CD4-positive, alpha-beta T cell treated with Interferon alpha-2 for 1 hour (primary cell): ENCODE results near the gene TRIML1.
"Not testable (repeated sequence)": the region's sequence is repeated elsewhere in the genome, so short reads cannot be mapped to it uniquely, and the experiment has no call there.

Experiments
- DNase-seq, 2 donors: peaks; one replicate each; pipeline ENCODE4 v3.0.0-alpha.2; 2020 to 2022

The TRIML1 gene

DNA sequence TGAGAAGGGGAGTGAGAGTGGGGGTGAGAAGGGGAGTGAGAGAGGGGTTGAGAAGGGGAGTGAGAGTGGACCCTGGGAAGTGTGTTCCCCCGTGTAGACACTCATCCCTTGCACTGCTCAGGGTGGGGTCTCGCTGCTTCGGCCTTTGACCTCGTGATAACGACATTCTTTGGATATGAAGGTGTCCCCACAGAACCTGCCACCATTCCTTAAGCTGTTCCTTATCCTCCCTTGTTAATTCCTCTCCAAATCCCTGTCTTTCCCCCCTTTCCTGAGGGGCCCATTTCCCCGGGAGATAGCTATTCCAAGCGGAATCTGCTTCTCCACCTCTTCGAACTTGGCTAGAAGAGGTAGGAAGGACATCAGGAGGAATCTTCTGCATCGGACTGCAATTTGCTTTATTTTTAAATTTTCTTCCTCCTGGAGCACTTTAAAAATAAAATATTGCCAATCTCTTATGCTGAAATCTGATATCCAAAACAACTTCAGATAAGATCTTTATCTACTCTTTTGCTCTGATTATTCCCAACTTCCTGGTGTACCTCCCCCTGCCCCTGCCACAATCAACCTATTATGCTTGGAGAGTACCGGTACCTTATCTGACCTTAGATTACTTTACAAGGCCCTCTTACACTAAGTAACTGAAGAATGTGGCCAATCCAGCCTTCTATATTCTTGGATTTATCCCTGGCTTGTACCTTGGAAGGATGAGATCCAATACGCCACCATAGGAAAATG, 15.6 kb downstream of the TRIML1 start:
- DNase-seq, result no peak

DNA sequence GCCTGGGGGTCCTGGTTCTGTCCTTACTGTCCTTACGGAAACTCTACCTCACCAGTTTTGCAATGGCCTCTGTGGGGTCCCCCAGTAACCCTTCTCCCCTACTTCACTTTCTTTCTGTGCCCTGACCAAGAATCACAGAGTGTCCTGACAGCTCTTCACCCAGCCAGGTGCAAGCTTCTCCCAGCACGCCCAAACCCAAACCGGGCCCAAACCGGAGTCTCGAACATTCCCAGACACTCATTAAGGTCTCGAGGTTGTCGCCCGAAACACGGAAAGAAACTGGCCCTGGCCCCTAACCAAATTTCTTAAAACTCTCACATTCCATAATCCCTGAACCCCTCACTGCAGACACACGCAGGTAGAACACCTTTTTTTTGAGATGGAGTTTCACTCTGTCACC, 19.1 kb downstream of the TRIML1 start:
- DNase-seq, result no peak

DNA sequence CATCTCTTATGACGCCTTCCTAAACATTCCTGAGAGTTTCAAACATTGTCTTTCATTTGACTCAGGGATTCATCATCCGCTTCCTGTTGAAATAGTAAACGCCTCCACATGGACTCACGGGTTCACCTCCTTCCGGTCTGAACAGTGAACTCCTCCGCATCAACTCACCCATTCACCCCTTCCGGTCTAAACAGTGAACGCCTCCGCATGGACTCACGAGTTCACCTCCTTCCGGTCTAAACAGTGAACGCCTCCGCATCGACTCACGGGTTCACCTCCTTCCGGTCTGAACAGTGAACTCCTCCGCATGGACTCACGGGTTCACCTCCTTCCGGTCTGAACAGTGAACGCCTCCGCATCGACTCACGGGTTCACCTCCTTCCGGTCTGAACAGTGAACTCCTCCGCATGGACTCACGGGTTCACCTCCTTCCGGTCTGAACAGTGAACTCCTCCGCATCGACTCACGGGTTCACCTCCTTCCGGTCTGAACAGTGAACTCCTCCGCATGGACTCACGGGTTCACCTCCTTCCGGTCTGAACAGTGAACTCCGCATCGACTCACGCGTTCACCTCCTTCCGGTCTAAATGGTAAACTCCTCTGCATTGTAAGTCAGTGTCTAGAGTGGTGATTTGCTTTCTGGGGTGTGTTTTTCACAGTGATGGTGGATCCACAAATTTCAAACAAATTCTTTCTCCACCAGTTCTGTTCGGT, 20.4 kb downstream of the TRIML1 start:
- not testable (repeated sequence) for DNase-seq

DNA sequence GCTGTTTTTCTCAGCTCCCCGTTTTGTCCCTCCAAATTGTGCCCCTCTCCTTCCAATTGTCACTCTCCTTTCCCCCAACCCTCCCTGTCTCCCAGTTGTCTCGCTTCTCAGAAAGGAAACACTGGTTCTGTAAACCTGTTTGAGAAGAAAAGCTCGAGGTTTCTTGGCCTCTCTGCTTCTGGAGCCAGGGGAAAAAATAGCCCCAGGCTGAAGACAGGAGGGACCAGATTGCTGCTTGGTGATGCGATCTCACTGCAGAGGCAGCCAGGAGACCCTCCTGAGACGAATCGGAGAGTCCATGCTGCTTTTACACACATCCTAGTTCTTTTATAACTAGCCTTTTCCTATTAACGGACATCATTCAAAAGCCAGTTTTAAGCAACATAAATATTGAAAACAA, 21.2 kb downstream of the TRIML1 start:
- DNase-seq, result no peak

DNA sequence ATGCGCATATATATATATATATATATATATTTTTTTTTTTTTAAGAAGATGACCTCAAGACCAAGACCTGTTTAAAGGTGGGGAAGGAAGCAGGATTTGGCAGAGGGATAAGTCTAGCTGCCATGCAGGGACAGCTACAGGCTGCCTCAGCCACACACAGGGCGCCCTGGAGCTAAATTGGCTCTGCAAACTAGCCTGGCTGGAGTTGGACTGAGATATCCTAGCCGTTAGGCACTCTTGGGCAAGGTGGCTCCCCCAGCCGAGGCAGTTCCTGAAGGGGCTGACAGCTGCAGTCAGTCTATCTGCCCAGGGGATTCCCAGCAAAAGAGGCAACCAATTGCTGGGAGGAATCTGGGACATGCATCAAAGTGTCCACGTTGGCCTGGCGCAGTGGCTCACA, 21.9 kb downstream of the TRIML1 start:
- DNase-seq, result no peak

DNA sequence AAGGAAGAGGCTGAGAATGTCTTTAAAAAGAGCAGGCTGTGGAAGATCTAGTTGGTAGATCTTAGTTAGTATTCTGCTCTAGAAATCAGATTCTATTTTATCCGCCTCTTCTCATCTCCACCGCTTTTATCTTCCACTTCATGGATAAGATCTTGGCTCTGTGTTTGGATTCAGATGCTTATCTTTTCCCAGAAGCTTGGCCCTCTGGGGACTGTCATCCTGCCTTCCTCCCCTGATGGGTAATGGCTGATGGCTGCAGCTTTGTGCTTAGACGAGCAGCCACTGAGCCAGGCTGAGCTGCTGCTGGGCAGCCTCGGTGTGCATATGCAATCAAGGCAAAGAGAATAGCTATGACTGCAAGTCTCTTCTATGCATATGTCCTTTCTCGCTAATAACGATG, 23.5 kb downstream of the TRIML1 start:
- no peak for DNase-seq

DNA sequence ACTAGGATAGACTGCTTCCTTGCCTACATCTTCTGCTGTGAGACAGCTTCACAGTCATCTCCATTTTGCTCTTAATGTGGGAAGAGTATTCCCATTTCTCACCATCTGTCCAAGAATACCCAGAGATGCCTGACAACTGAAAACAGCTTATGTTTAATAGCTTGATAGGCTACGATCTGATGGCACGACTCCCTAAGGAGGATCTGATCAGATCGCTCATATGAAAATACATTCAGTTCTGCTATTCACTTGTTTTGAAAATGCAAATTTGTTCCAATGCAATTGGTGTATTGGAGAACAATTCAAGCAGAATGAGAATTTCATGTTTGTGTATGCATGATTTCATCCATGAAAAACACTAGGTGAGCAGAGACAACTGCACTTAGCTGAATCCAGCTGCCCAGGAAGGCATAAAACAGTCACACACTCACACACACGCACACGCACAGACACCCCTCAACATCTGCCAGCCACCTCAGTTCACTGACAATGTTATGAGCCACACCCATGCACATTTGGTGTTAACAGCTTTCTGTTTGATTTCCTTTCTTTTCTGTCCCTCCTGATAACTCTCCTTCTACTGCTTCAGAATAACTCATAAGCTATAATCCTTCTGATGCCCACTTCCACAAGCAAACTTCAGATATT, 29.6 kb downstream of the TRIML1 start:
- DNase-seq, result no peak

DNA sequence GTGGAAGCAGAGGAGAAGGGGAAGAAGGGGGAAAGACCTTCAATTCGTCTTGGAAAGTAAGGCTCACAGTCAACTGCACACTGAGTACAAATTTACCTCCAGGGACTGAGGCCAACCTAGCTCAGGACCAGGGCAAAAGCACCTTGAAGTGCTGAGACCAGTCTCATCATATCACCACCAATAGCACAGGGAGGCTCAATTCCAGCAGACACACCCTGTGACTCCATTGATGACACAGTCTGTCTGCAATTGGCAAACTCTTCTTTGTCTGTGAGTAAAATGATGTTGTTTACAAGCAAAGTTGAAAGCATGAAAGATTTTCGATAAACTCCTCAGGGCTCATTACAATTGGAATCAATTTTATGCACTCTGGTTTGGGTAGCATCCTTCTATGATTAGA, 32.3 kb downstream of the TRIML1 start:
- no peak for DNase-seq

DNA sequence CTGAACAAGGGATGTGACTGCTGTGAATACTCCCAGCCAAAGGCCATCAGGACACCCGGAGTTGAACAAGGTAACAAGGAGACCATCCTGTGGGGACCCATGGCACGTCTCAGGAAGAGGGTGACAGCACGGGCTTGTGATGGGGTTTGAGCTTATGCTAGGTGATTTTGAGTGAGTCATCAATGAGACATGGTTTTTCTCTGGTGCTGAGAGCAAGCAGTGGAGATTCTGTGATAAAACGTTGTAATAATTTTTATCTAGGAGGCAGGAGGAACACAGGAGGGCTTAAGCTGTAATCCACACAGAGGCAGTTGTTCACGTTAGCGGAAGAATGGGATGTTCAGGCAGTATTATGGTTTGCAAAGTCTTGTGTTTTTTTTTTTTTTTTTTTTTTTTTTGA, 36.0 kb downstream of the TRIML1 start:
- no peak for DNase-seq

DNA sequence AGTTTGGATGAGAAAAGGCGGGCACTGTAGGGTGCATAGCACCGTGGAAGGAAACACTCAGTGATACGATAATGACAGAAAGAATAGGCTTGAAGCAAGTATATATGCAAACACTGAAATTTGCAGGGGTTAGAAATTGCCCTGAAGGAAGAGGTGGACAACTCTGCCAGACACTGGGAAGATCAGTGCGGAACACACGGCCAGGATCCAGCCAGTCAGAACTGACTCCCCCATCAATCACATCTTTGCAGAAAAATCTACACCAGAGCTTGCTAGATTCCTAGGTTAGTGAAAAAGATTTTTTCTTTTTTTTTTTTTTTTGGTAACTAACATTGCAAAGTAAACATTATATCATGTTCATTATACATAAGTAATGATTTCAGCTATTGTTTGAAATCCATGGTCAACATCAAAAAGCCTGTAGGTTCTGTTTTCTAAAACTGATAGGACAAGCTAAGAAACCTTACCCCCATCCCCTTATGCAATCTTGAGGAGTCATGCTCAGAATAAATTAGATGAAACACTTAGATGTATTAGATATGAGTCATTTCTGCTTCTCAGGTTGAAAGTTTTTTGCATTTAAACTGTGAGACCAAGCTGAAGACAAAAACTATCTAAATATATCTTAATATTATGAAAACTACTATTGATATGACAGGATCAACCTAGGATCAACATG, 38.9 kb downstream of the TRIML1 start:
- DNase-seq, result no peak

DNA sequence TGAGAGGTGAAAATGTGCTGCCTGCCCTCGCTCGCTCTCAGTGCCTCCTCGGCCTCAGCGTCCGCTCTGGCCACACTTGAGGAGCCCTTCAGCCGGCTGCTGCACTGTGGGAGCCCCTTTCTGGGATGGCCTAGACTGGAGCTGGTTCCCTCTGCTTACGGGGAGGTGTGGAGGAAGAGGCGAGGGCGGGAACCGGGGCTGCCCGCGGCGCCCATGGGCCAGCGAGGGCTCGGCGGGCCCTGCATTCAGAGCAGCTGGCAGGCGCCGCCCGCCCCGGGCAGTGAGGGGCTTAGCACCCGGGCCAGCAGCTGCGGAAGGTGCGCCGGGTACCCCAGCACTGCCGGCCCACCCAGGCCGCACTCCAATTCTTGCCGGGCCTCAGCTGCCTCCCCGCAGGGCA, 39.6 kb downstream of the TRIML1 start:
- no peak for DNase-seq

DNA sequence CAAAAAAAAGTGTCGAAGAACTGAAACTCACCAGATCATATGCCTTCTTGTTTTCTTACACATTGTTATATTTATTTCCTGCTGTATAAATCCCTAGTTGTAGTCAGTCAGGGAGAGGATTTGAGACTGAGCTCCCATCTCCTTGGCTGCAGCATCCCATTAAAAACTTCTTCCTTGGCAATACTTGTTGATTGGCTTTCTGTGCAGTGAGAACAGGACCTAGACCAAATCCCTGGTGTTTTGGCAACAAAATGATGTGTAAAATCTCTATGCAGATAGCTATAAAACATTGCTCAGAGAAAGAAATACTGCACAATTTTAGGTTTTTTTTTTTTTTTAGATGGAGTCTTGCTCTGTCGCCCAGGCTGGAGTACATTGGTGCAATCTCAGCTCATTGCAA, 47.9 kb downstream of the TRIML1 start:
- DNase-seq, result no peak

DNA sequence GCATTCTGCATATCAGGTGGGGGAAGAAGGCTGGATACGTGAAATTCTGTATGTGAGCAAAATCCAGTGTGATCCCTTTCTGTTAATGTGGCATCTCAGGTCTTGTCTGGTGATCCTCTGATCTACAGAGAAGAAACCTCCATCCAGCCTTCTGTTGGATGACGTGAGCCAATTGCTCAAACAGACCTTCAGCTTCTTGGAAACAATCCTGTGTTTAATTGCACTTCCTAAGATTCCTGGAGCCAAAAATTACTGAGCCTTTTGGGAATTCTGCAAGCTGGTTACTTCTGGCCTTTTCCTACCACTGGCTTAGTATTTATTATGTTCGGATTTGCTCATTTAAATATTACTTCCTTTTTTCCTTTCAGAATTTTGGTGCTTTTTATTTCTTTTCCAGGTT, 51.2 kb downstream of the TRIML1 start:
- no peak for DNase-seq

DNA sequence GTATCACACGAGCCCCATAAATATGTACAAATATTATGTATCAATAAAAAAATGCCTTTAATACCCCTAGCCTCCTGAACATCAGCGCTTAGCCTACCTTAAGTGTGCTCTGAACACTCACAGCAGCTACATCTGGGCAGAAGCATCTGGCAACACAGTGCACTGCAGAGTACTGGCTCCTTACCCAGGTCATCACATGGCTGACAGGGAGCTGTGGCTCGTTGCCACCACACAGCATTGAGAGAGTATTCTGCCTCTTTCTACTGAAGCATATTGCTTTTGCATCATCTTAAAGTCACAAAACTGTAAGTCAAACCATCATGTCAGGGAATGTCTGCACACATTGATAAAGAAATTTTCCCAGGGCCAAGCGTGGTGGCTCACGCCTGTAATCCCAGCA, 55.2 kb downstream of the TRIML1 start:
- no peak for DNase-seq

DNA sequence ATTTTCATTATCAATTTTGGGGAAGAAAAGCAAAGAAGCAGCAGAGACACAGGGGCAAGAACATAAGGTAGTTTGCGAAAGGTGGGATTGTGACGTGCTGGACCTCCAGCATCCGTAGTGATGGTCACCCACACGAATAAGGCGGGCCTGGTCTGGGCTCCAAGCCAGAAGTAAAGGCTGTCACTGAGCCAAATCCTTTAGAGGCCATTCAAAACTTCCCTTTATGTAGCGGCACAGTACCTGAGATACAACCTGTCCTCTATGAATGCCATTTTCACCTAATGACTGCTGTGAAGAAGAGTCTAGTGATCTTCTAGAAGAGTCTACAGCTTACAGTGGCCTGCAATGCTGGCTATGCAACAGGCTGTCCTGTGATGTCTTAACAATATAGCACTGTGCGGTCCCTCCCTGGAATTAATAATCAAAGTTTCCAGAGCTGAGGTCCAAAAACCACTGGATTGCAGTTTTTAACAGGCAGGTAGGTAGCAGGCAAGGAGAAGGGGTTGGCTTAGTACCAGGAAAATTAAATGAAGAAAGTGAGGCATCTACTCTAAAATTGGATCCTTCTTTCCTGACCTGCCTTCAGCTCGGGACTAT, 56.2 kb downstream of the TRIML1 start:
- DNase-seq, result no peak

DNA sequence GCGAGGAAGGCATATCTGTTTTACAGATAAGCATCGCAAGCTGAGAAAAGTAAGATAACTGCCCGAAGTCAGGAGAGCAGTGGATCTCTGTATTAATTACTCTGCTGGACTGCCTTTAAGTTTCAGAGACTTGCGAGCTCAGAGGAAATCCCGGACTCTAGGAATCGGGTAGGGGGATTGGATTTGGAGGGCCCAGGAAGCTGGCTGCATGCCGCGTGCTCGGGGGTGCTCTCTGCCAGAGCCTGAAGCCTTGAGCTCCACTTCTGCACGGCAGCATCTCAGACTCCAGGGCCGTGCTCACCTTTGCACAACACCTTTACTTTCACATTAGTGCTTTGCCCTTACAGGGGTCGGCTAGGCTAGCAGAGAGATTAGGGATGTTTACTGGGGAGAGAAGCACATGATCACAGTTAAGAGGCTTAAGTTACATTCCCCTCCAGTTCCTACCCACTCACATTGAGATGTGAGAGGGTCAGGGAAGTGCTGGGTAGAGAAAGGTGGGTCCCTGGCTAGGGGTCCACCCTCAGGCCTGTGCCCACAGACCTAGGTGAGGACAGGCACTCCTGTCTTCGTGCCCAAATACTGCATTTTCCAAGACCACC, 57.0 kb downstream of the TRIML1 start:
- no peak for DNase-seq
